ENCODE results near the gene COX7A2L.

DNA sequence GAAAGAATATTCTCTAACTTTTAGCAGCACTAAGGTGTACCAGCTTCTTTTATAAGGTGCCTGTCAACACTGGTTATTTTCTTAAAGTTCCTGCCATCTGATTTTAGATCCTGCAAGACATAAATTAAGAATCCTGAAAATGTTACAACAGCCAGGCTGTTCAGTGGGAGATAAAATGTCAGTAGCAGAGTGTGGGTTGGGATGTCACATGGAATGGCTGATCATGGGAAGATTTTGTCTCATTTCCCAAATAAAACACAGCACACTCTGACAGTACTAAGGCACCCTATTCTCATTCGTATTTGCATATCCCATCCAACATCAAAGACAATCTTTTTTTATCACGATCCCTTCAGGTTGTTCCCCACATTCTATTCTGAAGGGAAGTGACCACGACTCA lies 2.4 kb upstream of the COX7A2L start:
- TF ChIP-seq CTCF (IDR thresholded peaks at IDR 0.05; ENCODE audit: insufficient read depth, low read length, poor library complexity, severe bottlenecking) (no peak), EZH2phosphoT487 (conservative IDR thresholded peaks at IDR 0.05; ENCODE audit: low read length) (no peak)

Data from SU-DHL-6 (cell line).